ENCODE data around the gene CORO7.

The CORO7 gene

GRCh38 chr16:4339909-4340308, 76.5 kb downstream of the CORO7 start:
- Histone ChIP-seq H3K4me1 (ENCODE audit: control insufficient read depth, low read length) (no peaks in the 10 kb centered on the region), H3K9me2 (replicated peaks; ENCODE audit: control insufficient read depth, low read length) (no peaks in the 10 kb centered on the region), H3K79me2 (ENCODE audit: control insufficient read depth, low read length) (peaks cover 26% of the 10 kb centered on the region), H3F3A (ENCODE audit: control insufficient read depth, insufficient read depth) (peaks cover 6% of the 10 kb centered on the region), H3K4me2 (ENCODE audit: low read length) (no peak overlapping the region), H3K27ac (ENCODE audit: low read depth, low read length) (no peak overlapping the region), H4K20me1 (ENCODE audit: control insufficient read depth, insufficient read depth, low read depth, low read length) (no peaks in the 10 kb centered on the region), H3K4me3 (ENCODE audit: low read length) (no peak overlapping the region), H3K36me3 (ENCODE audit: control insufficient read depth, low read length) (peaks cover 35% of the 10 kb centered on the region), H3K9me3 (ENCODE audit: control insufficient read depth, insufficient read depth, low read length) (peaks cover 3% of the 10 kb centered on the region; the same call in 1 of the 2 replicates), H3K27me3 (ENCODE audit: control insufficient read depth, low read length) (no peaks in the 10 kb centered on the region)
- no peak for TF ChIP-seq EZH2phosphoT487 (IDR thresholded peaks at IDR 0.05; ENCODE audit: borderline replicate concordance, low read length)
- no peak for TF ChIP-seq CTCF (IDR thresholded peaks at IDR 0.05; ENCODE audit: low read depth, low read length, poor library complexity, severe bottlenecking)

DNA sequence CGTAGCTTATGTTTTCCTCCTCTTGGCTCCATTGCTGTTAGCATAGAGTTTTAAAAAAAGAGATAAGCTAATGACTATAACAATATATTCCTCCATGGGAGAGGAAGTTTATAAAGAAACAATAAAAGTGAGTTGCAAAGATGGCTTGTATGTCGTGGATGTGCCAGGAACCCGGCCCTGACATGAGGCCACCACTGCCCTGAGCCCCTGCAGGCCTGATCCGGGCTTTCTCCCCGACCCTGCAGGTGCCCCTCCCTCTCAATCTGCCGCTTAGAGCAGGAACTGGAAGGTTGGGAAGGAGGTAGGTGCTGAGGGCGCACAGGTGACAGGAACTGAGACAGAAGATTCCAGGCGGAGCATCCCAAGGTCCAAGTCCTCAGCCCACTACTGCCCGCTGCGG, 76.9 kb downstream of the CORO7 start:
- no peak overlapping the region for H3K4me3 ChIP-seq (ENCODE audit: low read length)
- peaks cover 33% of the 10 kb centered on the region for H3K36me3 ChIP-seq (ENCODE audit: control insufficient read depth, low read length)
- H3K9me2 ChIP-seq (replicated peaks; ENCODE audit: control insufficient read depth, low read length): no peaks in the 10 kb centered on the region
- H3K4me1 ChIP-seq (ENCODE audit: control insufficient read depth, low read length): no peaks in the 10 kb centered on the region
- H3K79me2 ChIP-seq (ENCODE audit: control insufficient read depth, low read length): peaks cover 21% of the 10 kb centered on the region
- no peak for TF ChIP-seq CTCF (IDR thresholded peaks at IDR 0.05; ENCODE audit: low read depth, low read length, poor library complexity, severe bottlenecking)
- TF ChIP-seq EZH2phosphoT487 (IDR thresholded peaks at IDR 0.05; ENCODE audit: borderline replicate concordance, low read length): no peak
- no peaks in the 10 kb centered on the region for H3K9me3 ChIP-seq (ENCODE audit: control insufficient read depth, insufficient read depth, low read length)
- H3K4me2 ChIP-seq (ENCODE audit: low read length): no peak overlapping the region
- H3F3A ChIP-seq (ENCODE audit: control insufficient read depth, insufficient read depth): peaks cover 2% of the 10 kb centered on the region; the same call in 1 of the 2 replicates
- no peak overlapping the region for H3K27ac ChIP-seq (ENCODE audit: low read depth, low read length)
- H4K20me1 ChIP-seq (ENCODE audit: control insufficient read depth, insufficient read depth, low read depth, low read length): no peaks in the 10 kb centered on the region
- no peaks in the 10 kb centered on the region for H3K27me3 ChIP-seq (ENCODE audit: control insufficient read depth, low read length)

- Histone ChIP-seq H3K36me3 (ENCODE audit: control insufficient read depth, low read length) (peaks cover 32% of the 10 kb centered on the region), H3K27ac (ENCODE audit: low read depth, low read length) (no peak overlapping the region), H4K20me1 (ENCODE audit: control insufficient read depth, insufficient read depth, low read depth, low read length) (no peaks in the 10 kb centered on the region), H3K4me2 (ENCODE audit: low read length) (no peak overlapping the region), H3K9me2 (replicated peaks; ENCODE audit: control insufficient read depth, low read length) (no peaks in the 10 kb centered on the region), H3K4me1 (ENCODE audit: control insufficient read depth, low read length) (no peaks in the 10 kb centered on the region), H3K4me3 (ENCODE audit: low read length) (no peak overlapping the region), H3K9me3 (ENCODE audit: control insufficient read depth, insufficient read depth, low read length) (no peaks in the 10 kb centered on the region), H3K79me2 (ENCODE audit: control insufficient read depth, low read length) (peaks cover 15% of the 10 kb centered on the region), H3K27me3 (ENCODE audit: control insufficient read depth, low read length) (no peaks in the 10 kb centered on the region), H3F3A (ENCODE audit: control insufficient read depth, insufficient read depth) (no peaks in the 10 kb centered on the region)
- no peak for TF ChIP-seq EZH2phosphoT487 (IDR thresholded peaks at IDR 0.05; ENCODE audit: borderline replicate concordance, low read length)
- no peak for TF ChIP-seq CTCF (IDR thresholded peaks at IDR 0.05; ENCODE audit: low read depth, low read length, poor library complexity, severe bottlenecking)
Observed at GRCh38 chr16:4338712-4339299, 77.6 kb downstream of the CORO7 start.

Measured in DOHH2 (cell line).